OCI-LY3 (cell line): ENCODE data around the gene CCDC134.

Experiments used
- CTCF ChIP-seq: fragments of 200-600, 300-600 bp; sonication (generic); IDR thresholded peaks from 2 replicates; pipeline ENCODE4 v1.5.1; 2014; ENCODE audit warnings: antibody characterized with exemption, low read length, low read depth
- EZH2phosphoT487 ChIP-seq: fragments of 200-600 bp; shearing (Covaris generic); IDR thresholded peaks from 2 replicates; pipeline ENCODE4 v1.6.1; 2018; ENCODE audit warnings: antibody characterized with exemption, mixed run types, low read depth

GRCh38 chr22:41801886-41802285 lies 1.4 kb downstream of the CCDC134 start:
- no peak for TF ChIP-seq CTCF
- no peak for TF ChIP-seq EZH2phosphoT487
